GM21367 (cell line): ENCODE results near the gene NT5DC4.

Experiments used
- ATAC-seq: cut with Tn5 transposase; IDR thresholded peaks from one replicate; pipeline ENCODE4 v1.9.1; 2021; ENCODE audit not compliant: unreplicated experiment

The NT5DC4 gene

DNA sequence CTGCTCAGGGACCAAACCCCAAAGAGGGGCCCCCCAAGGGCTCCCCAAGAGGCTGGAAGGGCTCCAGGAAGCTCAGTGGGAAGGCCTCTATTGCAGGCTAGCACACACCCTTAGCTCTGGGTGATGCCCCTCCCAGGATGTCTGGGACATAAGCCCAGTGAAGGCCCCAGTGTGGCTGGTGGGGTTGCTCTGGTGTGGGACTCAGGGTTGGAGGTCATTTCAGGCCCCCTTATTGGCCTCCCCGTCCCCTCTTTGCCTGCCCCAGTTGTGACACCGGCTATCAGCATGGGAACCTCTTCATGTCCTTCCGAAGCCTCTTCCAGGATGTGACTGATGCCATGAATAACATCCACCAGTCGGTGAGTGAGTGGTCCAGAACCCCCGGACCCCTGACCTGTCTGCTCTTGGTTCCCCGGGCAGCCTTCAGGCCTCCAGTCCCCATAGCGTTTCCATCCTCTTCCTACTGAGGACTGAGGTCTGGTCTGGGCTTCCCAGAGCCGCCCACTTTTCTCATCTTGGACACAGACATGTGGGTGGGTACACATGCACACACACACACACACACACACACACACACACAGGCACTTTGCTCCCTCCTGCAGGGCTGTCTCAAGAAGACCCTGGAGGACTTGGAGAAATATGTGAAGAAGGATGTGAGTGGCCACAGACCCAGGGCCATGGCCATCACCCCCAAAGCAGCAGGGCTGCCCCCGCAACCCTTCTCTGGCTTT is 2.2 kb downstream of the NT5DC4 start:
- no peak for ATAC-seq

DNA sequence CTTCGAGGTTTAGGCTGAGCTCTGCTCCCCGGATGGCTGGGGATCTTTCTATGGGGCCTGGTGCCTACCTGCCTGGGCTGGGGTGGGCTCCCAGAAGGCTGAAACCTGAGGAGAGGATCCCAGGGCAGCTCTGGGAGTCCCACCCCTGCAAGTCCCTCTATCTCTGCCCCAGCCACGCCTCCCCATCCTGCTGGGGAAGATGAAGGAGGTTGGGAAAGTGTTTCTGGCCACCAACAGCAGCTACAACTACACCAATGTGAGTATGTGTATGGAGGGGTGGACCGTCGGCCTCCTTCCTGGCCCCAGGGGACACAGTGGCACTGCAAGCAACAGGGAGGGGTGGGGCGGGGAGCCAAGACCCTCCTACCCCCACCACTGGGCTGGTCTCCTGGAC is 2.7 kb downstream of the NT5DC4 start:
- ATAC-seq: no peak

DNA sequence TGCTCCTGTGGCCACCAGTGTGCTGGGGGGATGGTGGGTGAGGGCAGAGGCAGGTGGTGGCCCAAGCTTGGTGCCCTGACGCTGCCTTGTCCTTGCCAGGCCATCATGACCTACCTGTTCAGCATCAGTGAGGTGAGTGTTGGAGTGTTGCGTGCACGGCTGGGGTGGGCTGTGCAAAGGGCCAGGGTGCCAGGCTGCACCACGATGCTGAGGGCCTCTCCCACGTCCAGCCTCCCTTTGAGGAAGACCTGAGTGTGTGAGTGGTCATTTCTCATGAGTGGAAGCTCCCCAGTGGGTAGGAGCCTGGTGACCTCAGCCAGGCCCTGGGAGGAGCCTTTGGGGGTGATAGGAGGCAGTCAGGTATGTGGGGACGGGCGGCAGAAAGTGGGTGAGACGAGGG is 3.2 kb downstream of the NT5DC4 start:
- ATAC-seq: no peak

DNA sequence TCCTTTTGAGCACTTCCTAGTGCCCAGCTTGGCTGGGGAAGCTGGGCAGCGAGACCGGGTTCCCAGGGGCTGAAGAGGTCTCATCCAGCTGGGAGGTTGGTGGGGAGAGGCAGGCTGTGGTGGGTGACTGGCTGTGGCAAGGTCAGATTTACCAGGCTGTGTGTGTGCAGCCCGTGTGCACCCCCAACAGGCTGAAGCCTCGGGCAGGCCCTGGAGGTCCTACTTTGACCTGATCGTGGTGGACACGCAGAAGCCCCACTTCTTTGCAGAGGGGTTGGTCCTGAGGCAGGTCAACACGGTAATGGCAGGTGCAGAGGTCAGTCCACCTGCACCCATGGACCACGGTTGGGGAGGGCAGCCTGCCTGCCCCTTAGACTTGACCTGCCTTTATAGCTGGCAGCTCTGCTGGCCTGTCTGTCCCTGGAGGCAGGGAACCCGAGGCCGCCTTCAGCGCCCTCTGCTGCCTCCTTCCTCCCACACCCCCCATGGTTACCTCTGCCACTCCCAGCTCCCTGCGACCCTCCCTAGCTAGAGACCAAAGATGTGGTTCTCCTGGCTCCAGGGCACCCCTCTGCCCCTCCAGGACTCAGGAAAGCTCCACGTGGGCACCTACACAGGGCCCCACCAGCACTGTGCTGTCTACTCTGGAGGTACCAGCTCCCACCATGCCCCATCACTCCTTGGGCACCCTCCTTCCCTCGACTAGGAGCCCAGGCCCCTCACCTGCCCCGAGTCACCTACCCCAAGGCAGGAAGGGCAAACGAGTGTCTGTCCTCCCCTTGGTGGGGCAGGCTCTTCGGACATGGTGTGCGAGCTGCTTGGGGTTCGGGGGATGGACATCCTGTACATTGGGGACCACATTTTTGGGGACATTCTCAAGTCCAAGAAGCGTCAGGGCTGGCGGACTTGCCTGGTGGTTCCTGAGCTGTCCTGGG is 4.0 kb downstream of the NT5DC4 start:
- ATAC-seq: no peak

DNA sequence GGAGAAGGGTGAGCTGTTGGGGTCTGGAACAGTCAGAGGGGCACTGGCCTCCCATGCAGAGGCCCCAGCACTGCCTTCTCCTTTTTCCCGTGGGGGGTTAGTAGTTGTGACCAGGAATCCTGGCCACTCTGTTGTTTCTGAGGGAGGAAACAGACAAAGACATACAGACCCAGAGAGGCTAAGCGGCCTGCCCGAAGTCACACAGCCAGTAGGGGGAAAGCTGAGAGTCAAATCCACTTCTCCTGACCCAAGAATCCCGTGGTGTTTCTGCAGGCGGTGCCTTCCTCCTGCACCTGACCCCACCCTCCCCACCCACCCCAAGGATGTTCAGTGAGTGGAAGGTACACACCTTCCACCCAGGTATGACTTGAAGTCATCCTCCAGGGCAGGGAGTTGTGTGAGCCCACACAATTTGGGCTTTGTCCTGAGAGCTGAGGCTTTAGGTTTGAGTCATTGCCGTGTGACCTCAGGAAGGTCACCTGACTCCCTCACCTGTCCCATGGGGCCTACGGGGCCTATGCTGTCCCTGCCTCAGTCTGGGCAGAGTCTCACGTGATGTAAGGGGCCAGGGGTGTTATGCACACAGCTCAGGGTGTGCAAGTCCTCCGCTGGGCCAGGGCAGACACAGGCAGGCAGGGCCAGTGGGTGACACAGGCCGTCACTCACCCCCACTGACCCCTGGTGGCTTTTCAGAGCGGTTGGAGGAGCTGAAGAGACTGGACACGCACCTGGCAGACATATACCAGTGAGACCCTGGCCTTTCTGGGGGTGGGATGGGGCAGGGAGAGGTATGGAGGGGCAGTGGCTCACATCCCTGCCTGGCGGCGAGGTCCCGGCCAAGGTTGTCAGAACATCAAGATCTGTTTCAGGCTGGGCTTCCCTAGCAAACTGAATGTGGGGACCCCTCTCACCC is 5.0 kb downstream of the NT5DC4 start:
- peak; percentile 27 for ATAC-seq

DNA sequence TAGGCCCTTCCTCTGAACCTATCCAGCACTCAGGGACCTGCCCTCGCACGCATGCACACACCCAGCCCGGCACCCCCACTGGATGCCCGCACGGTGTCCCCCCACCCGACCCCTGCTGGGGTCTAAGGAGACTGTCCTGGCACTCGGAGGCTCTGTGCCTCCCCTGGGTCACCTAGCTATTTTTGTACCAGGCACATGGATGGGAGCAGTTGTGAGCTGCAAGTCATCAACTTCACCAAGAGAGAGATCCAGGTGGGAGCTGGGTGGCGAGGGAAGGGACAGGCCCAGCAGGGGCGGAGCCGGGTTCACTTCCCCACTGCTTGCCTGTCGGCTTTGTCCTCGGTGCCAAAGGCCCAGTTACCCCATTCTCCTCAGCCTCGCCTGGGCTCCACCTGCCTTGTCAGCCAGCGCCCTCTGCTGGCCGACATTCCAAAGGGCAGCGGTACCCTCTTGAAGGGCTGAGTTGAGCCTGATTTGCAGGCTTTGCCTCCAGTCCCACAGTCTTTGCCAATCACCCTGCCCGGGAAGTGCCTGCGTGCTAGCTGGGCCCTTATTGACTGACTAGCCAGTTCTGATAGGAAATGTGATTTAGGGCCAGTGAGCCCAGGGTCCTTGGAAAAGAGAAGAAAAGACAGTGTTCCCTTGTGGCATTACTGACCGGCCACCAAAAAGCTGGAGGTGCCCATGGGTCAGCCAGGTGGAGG is 5.8 kb downstream of the NT5DC4 start:
- ATAC-seq: peak; percentile 72

DNA sequence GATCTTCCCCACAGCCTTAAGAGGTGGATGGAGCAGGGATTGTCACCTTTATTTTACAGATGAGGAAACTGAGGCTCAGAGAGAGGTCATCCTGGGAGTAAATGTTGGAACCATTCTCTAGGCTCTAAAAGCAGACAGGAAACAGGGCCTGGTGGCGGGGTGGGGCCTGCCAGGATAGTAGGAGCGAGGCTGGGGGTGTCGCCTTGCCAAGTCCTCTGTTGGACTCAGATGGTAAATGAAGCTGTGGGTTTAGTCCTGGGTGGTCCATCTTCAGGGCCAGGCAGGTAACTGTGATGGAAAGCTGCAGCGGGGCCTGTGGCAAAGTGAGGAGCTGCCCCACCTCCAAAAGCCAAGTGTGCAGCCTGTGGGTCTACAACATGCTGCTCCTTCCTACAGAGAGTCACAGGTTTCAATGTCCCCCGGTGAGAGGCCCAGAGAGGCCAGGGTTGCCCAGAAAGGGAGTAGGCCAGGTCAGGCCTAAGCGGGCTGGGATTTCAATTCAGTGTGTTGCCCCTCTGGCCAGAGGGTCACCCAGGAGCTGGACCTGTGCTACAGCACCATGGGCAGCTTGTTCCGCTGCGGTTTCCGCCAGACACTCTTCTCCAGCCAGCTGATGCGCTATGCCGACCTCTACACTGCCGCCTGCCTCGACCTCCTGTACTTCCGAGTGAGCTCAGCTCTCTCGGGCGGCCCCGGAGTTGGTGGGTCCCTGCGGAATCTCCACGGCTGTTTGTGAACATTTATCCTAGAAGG is 6.6 kb downstream of the NT5DC4 start:
- ATAC-seq: no peak

DNA sequence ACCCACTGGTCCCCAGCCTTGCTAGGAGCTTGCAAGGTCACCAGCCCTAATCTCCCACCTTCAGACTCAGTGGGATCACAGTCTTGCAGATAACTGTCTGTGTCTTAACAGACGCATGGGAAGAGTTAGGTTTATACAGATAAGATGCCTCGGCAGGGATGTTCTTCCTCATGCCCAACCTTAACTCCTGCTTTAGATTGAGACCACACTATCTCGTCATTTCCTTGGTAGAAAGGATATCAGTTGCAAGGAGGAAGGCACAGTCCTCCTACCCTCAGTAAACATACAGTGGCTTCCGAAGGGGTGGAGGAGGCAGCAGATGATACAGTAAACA is 7.2 kb downstream of the NT5DC4 start:
- ATAC-seq: no peak

GRCh38 chr2:112728378-112729175 is 7.8 kb downstream of the NT5DC4 start:
- no peak for ATAC-seq

DNA sequence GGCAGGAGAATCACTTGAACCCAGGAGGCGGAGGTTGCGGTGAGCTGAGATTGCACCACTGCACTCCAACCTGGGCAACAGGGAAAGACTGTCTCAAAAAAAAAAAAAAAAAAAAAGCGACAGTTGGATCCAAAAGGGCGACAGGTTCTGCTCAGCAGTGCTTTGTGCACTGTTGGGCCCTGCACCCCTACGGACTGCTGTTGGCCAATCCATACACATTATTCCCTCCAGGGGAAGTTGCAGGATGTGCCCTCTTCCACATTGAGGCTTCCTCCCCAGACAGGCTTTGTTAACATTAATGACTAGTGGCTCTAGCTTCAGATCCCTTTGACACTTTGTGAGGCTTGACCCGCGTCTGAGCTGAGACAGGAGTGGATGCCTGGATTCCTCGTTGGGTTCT is 9.4 kb downstream of the NT5DC4 start:
- no peak for ATAC-seq

DNA sequence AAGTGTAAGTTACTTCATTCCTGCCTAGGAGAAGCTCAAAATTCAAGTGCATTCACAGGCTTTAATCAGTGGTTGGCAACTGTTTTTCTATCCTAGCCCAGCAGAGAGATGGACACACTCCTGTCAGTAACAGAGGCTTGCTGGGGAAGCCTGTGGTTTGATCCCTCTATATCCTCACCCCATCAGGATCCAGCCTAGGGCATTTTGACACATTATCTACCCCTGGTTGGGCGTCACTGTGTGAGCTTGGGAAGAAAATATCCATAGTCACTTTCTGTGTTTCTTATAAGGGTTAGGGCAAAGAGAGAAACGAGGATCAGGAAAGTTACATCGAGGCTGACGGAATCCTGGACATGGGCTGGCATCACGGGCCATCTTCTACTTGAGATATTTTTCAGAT is 10.0 kb downstream of the NT5DC4 start:
- ATAC-seq: no peak

DNA sequence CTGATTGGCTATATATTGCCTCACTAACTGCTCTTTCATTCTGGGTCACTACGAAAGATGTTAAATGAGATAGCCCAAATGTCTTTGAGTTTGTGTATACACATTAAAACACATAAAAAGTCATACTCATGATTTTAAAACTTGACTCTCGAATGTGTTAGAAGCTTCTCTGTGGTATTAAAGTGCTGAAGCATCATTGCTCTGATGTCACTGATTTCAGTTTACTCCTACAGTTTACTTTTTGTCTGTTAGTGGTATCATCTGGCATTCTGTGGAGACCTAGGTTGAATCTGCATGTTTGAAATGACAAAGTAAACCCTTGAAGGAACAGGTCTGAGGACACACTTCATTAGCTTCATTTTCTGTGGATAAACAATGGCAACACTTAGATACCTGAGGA is 10.7 kb downstream of the NT5DC4 start:
- ATAC-seq: no peak

DNA sequence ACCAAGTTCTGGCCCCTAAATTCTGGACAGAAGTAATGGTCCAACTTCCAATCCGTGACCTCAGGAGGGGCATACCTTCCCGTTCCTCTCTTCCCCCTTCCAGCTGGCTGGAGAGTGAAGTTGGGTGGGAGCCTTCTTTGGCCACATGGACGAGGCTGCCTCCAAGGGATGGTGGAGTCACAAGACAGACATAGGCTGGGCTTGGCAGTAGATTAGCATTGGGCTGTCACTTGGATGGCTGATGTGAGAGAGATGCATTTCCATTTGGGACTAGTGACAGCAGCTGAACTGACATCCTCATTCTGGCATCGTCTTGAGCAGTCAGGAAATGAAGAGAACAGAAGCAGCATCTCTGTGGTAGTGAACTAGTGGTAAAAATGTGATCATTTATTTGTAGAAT is 12.6 kb downstream of the NT5DC4 start:
- no peak for ATAC-seq

DNA sequence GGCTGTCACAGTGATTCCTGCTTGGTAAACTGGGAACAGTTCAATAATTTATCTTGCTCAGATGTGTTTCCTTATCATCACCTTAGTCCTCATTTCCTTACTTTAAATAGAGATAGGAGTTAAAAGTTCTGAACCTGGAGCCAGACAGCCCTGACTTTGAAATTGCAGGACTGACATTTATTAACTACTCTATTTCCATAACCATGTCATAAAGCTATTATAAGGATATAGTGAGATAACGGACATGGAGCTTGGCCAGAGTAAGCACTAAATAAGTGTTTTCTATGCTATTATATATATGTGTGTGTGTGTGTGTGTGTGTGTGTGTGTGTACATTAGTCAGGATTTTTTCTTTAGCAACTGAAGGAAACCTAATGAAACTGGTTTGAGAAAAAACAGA is 13.1 kb downstream of the NT5DC4 start:
- ATAC-seq: no peak

- ATAC-seq: no peak
Observed at GRCh38 chr2:112737542-112738232, 16.9 kb downstream of the NT5DC4 start.

DNA sequence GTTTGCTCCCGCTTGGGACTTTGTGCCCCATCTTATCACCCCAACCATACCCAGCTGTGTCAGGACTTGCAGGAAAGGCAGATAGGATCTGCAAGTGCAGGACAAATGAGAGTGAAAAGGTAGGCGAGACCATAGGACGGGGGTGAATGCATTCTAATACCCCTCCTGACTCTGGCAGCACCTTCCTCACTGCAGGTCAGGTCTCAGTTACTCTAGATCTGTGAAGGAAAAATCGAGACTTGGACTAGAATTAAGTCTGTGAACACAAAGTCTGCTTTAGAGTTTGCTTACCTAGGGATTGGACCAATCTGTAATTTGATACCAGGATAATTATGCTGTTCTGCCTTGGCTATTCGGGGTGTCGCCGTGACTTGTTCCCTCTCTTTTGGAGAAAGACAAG is 19.7 kb downstream of the NT5DC4 start:
- no peak for ATAC-seq

DNA sequence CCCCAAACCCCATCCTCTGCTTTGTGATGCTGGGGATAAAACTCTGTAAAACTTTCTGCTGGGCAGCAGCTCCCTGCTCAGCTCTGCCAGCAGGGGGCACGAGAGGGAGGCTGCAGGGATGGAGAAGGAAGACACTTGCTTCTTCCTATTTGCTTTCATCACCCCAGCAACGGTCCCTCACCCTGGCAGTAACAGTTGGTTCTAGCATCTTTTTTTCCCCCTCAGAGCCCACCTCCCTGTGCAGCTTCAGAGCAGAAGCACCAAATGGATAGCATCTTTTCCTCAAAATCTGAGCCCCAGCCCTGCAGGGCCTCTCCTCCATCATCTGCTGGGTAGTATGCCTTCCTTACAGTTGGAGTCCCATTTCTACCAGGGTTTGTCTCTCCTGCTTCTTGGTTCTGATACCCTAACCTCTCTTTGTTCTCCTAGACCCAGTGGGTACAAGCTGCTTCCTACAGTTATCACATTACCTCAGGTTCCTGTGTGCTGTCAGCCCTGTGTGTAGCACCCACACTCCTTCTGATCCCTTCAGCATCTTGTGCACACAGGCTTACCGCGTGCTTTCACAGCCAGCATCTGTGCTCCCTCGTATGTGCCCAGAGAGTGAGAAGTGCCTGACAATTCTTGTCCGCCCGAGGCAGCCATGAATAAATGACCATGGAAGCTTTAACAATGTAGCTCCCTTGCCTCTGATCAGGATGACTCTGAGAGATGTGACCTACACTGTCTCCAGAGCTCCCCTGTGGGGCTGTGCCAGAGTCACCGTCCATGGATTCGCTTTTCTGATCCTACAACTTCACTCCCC is 29.1 kb downstream of the NT5DC4 start:
- peak; percentile 71 for ATAC-seq

DNA sequence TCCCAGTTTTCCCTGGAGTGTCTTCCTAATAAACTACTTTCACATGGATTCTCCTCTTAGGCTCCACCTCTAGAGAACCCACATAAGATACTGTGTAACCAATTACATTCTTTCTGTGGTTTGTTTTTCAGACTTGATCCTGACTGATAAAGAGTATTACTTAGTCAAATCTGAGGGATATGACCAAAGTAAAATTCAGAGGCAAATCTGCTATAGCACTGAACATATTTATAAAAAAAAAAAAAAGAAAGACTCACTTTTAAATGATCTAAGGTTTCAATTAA is 29.7 kb downstream of the NT5DC4 start:
- no peak for ATAC-seq
